ACHN (cell line): ENCODE measurements around the gene GDPD1.
"Not testable (repeated sequence)": the region's sequence is repeated elsewhere in the genome, so short reads cannot be mapped to it uniquely, and the experiment has no call there.

Experiments used
- DNase-seq: peaks from one replicate; pipeline ENCODE4 v3.0.0-alpha.2; 2015
- in situ Hi-C: cut with HindIII; loops from 2 replicates; pipeline ENCODE4 v1.10.0; 2017; ENCODE audit warnings: low sequenced_read_pairs, low pct_ligation_motif_present, low pct_unique_long_range_greater_than_20kb

GDPD1 gene

GRCh38 chr17:59230764-59231163, 10.5 kb downstream of the GDPD1 start:
- in situ Hi-C loops: no loop called here
- no peak for DNase-seq

DNA sequence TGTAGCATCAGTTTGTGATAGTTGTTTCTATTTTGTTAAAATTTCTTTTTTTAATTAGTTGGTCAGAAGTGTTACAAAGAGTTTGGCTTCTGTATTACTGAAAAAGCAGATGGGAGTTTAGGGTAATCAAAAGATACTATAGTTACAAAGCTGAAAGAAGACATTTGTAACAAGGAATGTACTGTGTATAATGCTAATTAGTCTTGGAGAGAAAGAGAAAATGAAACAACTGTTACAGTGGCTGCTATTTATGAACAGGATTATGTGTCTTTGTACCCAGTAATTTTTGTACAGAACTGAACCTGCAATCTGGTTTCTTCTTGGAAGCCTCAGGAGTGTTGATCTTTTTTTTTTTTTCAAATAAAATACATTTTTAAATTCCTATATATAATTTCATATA, 14.3 kb downstream of the GDPD1 start:
- no peak for DNase-seq
- in situ Hi-C loops: no loop called here

GRCh38 chr17:59238906-59239305, 18.6 kb downstream of the GDPD1 start:
- DNase-seq: no peak
- in situ Hi-C loops: no loop called here

DNA sequence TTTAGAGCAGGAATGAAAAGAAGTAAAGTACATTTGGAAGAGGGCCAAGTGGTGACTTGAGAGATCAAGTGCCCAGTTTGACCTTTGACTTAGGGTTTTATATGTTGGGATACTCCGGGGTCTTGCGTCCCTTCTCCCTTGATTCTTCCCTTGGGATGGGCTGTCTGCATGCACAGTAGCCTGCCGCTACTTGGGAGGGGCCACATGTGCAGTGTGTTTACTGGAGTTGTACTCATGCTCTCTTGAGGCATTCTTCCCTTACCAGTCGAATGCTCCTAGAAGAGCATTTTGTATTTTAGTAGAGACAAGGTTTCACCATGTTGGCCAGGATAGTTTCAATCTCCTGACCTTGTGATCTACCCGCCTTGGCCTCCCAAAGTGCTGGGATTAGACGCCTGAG, 23.8 kb downstream of the GDPD1 start:
- DNase-seq: no peak
- in situ Hi-C loops: no loop called here

GRCh38 chr17:59254742-59255141, 34.4 kb downstream of the GDPD1 start:
- no peak for DNase-seq
- in situ Hi-C loops: no loop called here

DNA sequence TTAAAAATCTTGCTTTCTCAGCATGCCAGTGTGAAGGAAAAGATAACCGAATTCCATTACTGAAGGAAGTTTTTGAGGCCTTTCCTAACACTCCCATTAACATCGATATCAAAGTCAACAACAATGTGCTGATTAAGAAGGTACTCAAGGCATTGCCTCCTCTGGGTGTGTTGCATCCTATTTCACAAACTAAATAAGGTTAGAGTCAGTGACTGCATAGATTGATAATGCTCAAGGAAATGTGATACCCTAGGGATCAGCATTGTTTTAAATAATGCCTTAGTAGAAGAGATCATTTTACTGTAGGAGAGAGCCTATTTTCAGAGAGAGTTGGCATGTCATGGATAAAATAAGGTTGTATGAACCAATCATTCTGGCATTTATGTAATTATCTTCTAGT, 36.8 kb downstream of the GDPD1 start:
- in situ Hi-C loops: no loop called here
- DNase-seq: no peak

DNA sequence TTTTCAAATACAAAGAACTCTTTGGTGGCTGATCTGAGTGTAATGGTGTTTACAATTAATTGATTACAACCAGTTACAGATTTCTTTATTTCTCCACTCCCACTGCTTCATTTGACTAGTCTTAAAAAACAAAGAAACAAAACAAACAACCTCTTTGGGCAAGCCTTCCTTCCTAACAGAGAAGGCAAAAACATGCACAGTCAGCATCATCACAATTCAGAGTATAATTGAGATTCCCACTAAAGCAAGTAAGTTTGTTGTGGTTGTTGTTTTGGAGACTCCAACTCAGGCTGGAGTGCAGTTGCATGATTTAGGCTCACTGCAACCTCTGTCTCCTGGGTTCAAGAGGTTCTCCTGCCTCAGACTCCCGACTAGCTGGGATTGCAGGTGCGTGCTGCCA, 40.4 kb downstream of the GDPD1 start:
- DNase-seq: no peak
- in situ Hi-C loops: no loop called here

DNA sequence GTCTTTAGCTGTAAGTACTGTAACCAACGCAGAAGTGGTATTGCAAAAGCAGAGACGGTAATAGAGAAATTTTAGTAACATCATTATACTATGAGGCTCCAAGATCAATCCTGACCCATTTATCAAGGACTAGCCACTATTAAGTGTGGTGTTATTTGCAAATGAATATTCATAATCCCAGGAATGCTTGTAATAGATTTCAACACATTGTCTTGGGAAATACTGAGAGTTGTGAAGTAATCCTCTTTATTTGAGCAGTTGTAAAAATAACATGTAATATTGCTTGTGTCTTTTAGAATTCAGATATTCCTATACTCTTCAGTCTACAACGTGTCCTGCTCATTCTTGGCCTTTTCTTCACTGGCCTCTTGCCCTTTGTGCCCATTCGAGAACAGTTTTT, 46.4 kb downstream of the GDPD1 start:
- in situ Hi-C loops: no loop called here
- DNase-seq: no peak

DNA sequence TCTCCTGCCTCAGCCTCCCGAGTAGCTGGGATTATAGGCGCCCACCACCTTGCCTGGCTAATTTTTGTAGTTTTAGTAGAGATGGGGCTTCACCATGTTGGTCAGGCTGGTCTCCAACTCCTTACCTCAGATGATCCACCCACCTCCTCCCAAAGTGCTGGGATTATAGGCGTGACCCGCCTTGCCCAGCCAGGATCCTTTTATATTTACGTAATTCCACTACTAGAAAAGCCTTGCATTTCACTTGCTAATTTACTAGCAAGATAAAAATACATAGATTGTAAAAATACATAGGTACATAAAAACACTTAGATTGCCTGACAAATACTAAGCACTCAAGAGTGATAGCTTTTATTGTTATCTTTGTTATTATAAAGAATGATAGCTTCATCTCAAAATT, 47.5 kb downstream of the GDPD1 start:
- no peak for DNase-seq
- in situ Hi-C loops: no loop called here

DNA sequence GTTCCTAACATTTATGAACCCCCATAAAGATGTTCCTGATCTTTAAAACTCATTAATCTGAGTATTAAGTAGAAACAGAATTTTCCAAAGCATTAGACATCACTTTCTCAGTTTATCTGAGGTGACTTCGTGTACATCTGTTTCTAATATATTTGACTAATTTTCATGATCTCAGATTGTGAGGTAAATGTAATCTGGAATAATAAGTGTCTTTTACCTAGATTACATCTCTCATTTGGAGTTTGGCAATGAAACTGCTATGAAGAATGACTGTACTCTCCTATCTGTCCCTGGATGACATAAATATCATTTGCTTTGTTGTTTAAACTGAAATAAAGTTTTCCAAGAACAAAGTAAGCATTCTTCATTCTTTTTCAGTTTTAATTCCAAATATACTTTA, 55.3 kb downstream of the GDPD1 start:
- in situ Hi-C loops: no loop called here
- no peak for DNase-seq

DNA sequence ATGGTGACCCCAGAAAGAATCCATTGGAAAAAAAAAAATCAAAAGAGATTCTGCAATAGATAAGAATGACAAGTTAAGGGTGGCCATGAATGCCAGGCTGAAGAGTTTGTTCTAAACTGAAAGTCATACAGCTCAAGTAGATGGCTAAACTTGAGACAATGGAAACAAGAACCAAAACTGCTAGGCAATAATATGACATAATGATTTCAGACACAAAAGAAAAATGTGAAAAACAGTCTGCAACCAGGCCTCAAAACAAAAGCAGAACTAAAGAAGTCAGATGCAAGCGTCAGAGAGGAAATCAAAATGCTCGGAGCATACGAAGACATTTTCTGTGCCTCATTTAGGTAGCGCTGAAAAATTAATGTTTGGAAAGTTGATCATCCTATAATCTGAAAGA, 56.7 kb downstream of the GDPD1 start:
- in situ Hi-C loops: no loop called here
- no peak for DNase-seq

DNA sequence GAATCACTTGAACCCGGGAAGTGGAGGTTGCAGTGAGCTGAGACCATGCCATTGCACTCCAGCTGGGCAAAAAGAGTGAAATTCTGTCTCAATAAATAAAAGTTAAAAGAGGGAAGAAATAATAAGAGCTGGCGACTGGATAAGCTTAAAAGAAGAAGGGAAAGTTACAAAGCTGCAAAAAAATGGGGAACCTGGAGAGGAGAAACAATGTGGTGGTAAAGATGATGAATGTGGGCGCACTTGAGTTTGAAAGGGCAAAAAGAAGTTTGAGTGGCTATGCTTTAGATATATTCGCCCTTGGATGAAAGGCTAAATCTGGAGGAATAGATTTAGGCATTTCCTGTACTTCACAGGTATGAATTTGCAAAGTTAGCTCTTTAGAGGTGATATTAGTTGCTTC, 58.1 kb downstream of the GDPD1 start:
- DNase-seq: no peak
- in situ Hi-C loops: no loop called here

- in situ Hi-C loops: no loop called here
- DNase-seq: no peak
Observed at GRCh38 chr17:59284317-59284716, 64.0 kb downstream of the GDPD1 start.

DNA sequence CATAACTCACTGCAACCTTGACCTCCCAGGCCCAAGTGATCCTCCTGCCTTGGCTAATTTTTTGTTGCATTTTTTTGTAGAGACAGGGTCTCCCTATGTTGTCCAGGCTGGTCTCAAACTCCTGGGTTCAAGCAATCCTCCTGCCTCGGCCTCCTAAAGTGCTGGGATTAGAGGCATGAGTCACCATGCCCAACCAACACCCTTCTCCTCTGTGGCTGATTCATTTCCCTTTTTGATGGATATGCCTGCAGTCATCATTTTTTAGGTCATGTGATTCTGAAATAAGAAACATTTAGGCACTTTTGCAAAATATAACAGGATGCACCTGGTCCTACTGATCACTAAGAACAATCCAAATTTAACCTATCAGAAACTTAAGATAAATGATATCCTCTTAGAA, 67.1 kb downstream of the GDPD1 start:
- DNase-seq: no peak

GRCh38 chr17:59287891-59288290, 67.6 kb downstream of the GDPD1 start:
- in situ Hi-C loops: no loop called here
- DNase-seq: no peak

More for the DNA sequence above, 67.1 kb downstream of the GDPD1 start:
- in situ Hi-C loops: no loop called here

DNA sequence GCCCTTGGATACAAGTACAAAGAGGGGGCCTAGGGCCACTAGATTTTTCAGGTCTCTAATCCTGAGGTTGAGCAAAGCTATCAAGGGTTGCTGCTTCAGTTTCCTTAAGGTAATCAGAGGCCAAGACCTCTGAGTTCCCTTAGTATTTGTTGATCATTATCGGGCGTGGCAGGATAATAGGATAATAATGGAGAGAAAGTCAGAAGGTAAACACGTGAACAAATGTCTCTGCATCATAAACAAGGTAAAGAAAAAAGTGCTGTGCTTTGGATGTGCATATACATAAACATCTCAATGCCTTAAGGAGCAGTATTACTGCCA, 69.6 kb downstream of the GDPD1 start:
- no peak for DNase-seq
- in situ Hi-C loops: no loop called here

GRCh38 chr17:59290302-59290998, 70.1 kb downstream of the GDPD1 start:
- in situ Hi-C loops, DNase-seq: not testable (repeated sequence)

DNA sequence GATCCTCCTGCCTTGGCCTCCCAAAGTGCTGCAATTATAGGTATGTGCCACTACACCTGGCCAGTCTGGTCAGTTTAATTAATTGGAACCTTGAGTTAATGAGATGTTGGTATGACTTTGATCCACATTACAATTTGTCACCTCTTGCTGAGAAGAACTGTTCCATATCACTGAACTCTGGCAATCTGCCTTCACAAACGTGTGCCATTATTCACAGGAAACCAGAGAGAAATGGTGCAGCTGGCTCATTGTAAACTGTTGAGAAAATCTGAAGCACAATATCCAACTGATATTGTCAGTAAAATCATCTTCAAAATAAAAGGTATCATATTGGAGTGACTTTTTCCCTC, 71.8 kb downstream of the GDPD1 start:
- in situ Hi-C loops: no loop called here

DNA sequence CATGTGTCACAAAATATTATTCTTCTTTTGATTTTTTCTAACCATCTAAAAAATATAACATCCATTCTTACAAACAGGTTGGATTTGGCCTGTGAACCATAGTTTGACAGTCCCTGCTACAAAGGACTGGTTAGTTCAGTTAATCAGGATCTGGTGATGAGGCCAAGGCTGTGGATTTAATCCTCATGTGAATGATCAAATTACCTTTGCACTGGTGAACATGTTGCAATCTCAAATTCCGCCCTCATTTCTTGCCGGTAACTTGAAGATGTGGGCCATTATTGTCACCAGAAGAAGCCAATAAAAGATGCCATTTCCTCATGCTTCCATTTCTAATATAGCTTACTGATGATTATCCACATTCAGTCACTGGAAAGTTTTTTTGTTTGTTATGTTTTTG, 75.9 kb downstream of the GDPD1 start:
- no peak for DNase-seq
- in situ Hi-C loops: no loop called here

More for the DNA sequence above, 71.8 kb downstream of the GDPD1 start:
- no peak for DNase-seq

GRCh38 chr17:59298521-59298920, 78.2 kb downstream of the GDPD1 start:
- in situ Hi-C loops: no loop called here
- no peak for DNase-seq
